SIG-M5 treated with dmso at 0.1 percent for 504 hours (cell line): ENCODE results near the gene A2ML1.
"Not testable (repeated sequence)": the region's sequence is repeated elsewhere in the genome, so short reads cannot be mapped to it uniquely, and the experiment has no call there.

Experiments used
- DNase-seq: peaks from one replicate; lab custom pipeline; 2025; ENCODE audit not compliant: unreplicated experiment; lab: John Stamatoyannopoulos, UW

Gene A2ML1

GRCh38 chr12:8816448-8817050, 5.9 kb upstream of the A2ML1 start:
- no peak for DNase-seq

- DNase-seq: no peak
These were observed 4.6 kb upstream of the A2ML1 start for GRCh38 chr12:8817856-8818255.

GRCh38 chr12:8818526-8818925, 3.9 kb upstream of the A2ML1 start:
- DNase-seq: no peak

GRCh38 chr12:8819666-8819980, 2.8 kb upstream of the A2ML1 start:
- no peak for DNase-seq

GRCh38 chr12:8820676-8821407, 1.6 kb upstream of the A2ML1 start:
- DNase-seq: not testable (repeated sequence)

- DNase-seq: no peak
These were observed 830 bp upstream of the A2ML1 start for GRCh38 chr12:8821591-8821990.

GRCh38 chr12:8823565-8824300, 1.3 kb downstream of the A2ML1 start:
- DNase-seq: no peak

- DNase-seq: no peak
These were observed 5.3 kb downstream of the A2ML1 start for GRCh38 chr12:8827551-8828256.

GRCh38 chr12:8828257-8829124, 6.1 kb downstream of the A2ML1 start:
- DNase-seq: no peak

- DNase-seq: no peak
These were observed 6.7 kb downstream of the A2ML1 start for GRCh38 chr12:8829125-8829518.

- no peak for DNase-seq
These were observed 7.2 kb downstream of the A2ML1 start for GRCh38 chr12:8829621-8830020.

GRCh38 chr12:8831116-8831515, 8.7 kb downstream of the A2ML1 start:
- no peak for DNase-seq

- DNase-seq: no peak
These were observed 10.1 kb downstream of the A2ML1 start for GRCh38 chr12:8832500-8832899.

- DNase-seq: no peak
These were observed 11.8 kb downstream of the A2ML1 start for GRCh38 chr12:8834230-8834629.

- DNase-seq: no peak
These were observed 14.9 kb downstream of the A2ML1 start for GRCh38 chr12:8837291-8837690.

- DNase-seq: no peak
These were observed 17.9 kb downstream of the A2ML1 start for GRCh38 chr12:8840321-8840720.

GRCh38 chr12:8840938-8841633, 18.7 kb downstream of the A2ML1 start:
- no peak for DNase-seq

- no peak for DNase-seq
These were observed 19.4 kb downstream of the A2ML1 start for GRCh38 chr12:8841778-8842177.

GRCh38 chr12:8844665-8845064, 22.2 kb downstream of the A2ML1 start:
- DNase-seq: no peak

GRCh38 chr12:8846305-8846704, 23.9 kb downstream of the A2ML1 start:
- DNase-seq: no peak
